HG03460 (cell line): ENCODE results near the gene SLC6A6.
"Not testable (repeated sequence)": the region's sequence is repeated elsewhere in the genome, so short reads cannot be mapped to it uniquely, and the experiment has no call there.

Experiments
- ATAC-seq: cut with Tn5 transposase; IDR thresholded peaks from one replicate; pipeline ENCODE4 v1.9.1; 2021; ENCODE audit not compliant: unreplicated experiment

SLC6A6 gene

GRCh38 chr3:14397531-14397930 is 4.9 kb upstream of the SLC6A6 start:
- no peak for ATAC-seq

GRCh38 chr3:14397940-14398796 is 4.2 kb upstream of the SLC6A6 start:
- no peak for ATAC-seq

GRCh38 chr3:14398797-14399106 is 3.7 kb upstream of the SLC6A6 start:
- no peak for ATAC-seq

- ATAC-seq, result no peak
Measured at GRCh38 chr3:14401692-14402303, 608 bp upstream of the SLC6A6 start.

GRCh38 chr3:14403619-14404155 is 1.3 kb downstream of the SLC6A6 start:
- no peak for ATAC-seq

GRCh38 chr3:14404186-14404585 is 1.8 kb downstream of the SLC6A6 start:
- no peak for ATAC-seq

- ATAC-seq, result no peak
Measured at GRCh38 chr3:14404631-14405359, 2.4 kb downstream of the SLC6A6 start.

- no peak for ATAC-seq
Measured at GRCh38 chr3:14405360-14406238, 3.2 kb downstream of the SLC6A6 start.

GRCh38 chr3:14406336-14406735 is 3.9 kb downstream of the SLC6A6 start:
- ATAC-seq, result no peak

- no peak for ATAC-seq
Measured at GRCh38 chr3:14406766-14407165, 4.4 kb downstream of the SLC6A6 start.

- ATAC-seq, result no peak
Measured at GRCh38 chr3:14407203-14407602, 4.8 kb downstream of the SLC6A6 start.

- not testable (repeated sequence) for ATAC-seq
Measured at GRCh38 chr3:14409779-14410063, 7.3 kb downstream of the SLC6A6 start.

GRCh38 chr3:14410106-14410502 is 7.7 kb downstream of the SLC6A6 start:
- ATAC-seq, result no peak

GRCh38 chr3:14410503-14411165 is 8.2 kb downstream of the SLC6A6 start:
- peak; percentile 66 for ATAC-seq

- no peak for ATAC-seq
Measured at GRCh38 chr3:14411166-14411526, 8.7 kb downstream of the SLC6A6 start.

GRCh38 chr3:14411988-14412387 is 9.6 kb downstream of the SLC6A6 start:
- no peak for ATAC-seq

- no peak for ATAC-seq
Measured at GRCh38 chr3:14412831-14413380, 10.5 kb downstream of the SLC6A6 start.

- no peak for ATAC-seq
Measured at GRCh38 chr3:14413381-14414071, 11.1 kb downstream of the SLC6A6 start.

GRCh38 chr3:14414846-14415464 is 12.5 kb downstream of the SLC6A6 start:
- no peak for ATAC-seq
